PC-3 (cell line): ENCODE results near the gene PAF1. TPM values are rescaled to one million over a fixed set of nuclear protein-coding genes. Genes with fewer than 3 reads are reported as not detected.

Source experiments
- ATAC-seq: fragments of 200-7000 bp; cut with Tn5 transposase; 2 replicates; pipeline ENCODE4 v1.9.1; 2020; ENCODE audit warnings: mild to moderate bottlenecking, moderate library complexity
- BruUV-seq: library from RNA; stranded (reverse); fragments of 400-500 nt; replicated peaks from 2 replicates; lab custom pipeline; 2021; lab: Mats Ljungman, UMichigan
- CTCF ChIA-PET: fragments of 300-600 bp; sonication (Branson Sonifier 250); formaldehyde crosslinking; loops from one replicate; lab custom pipeline; 2022; ENCODE audit warnings: antibody characterized with exemption; lab: Charles Lee
- POLR2A ChIA-PET: fragments of 300-600 bp; sonication (Branson Sonifier 250); formaldehyde crosslinking; loops from one replicate; lab custom pipeline; 2022; ENCODE audit warnings: antibody characterized with exemption; ENCODE audit not compliant: unreplicated experiment; lab: Charles Lee
- DNase-seq: peaks from one replicate; pipeline ENCODE4 v3.0.0-alpha.2; 2015
- H2AFZ ChIP-seq: fragments of 300-600 bp; sonication (generic); 2 replicates; pipeline ENCODE4 v1.6.0; 2016; ENCODE audit warnings: antibody characterized with exemption, low read length
- H3F3A ChIP-seq: fragments of 300-600 bp; sonication (generic); one replicate; pipeline ENCODE4 v1.6.0; 2017; ENCODE audit warnings: antibody characterized with exemption, low read length, control low read depth, mild to moderate bottlenecking; ENCODE audit not compliant: unreplicated experiment
- H3K27ac ChIP-seq: fragments of 300-600 bp; sonication (generic); 2 replicates; pipeline ENCODE4 v1.5.1; 2016; ENCODE audit warnings: mild to moderate bottlenecking, low read length
- H3K27me3 ChIP-seq: fragments of 300-600 bp; sonication (generic); 2 replicates; pipeline ENCODE4 v1.6.1; 2016; ENCODE audit warnings: low read length, mixed read lengths
- H3K36me3 ChIP-seq: fragments of 300-600 bp; sonication (generic); 2 replicates; pipeline ENCODE4 v1.6.1; 2016; ENCODE audit warnings: low read depth, mixed run types, low read length, mixed read lengths
- H3K4me1 ChIP-seq: fragments of 300-600 bp; sonication (generic); 2 replicates; pipeline ENCODE4 v1.5.1; 2016; ENCODE audit warnings: low read length; ENCODE audit not compliant: insufficient read depth
- H3K4me2 ChIP-seq: fragments of 300-600 bp; sonication (generic); 2 replicates; pipeline ENCODE4 v1.6.0; 2016; ENCODE audit warnings: low read length
- H3K4me3 ChIP-seq: fragments of 300-600 bp; sonication (generic); 2 replicates; pipeline ENCODE4 v1.5.1; 2016; ENCODE audit warnings: mild to moderate bottlenecking, low read length, mixed read lengths
- H3K79me2 ChIP-seq: fragments of 300-600 bp; sonication (generic); 2 replicates; pipeline ENCODE4 v1.6.1; 2017; ENCODE audit warnings: low read length, mixed read lengths
- H3K9ac ChIP-seq: fragments of 300-600 bp; sonication (generic); 2 replicates; pipeline ENCODE4 v1.6.0; 2016; ENCODE audit warnings: mild to moderate bottlenecking, low read length
- H3K9me2 ChIP-seq: fragments of 300-600 bp; sonication (generic); replicated peaks from 2 replicates; pipeline ENCODE4 v1.6.1; 2016; ENCODE audit warnings: mixed run types, low read length, mixed read lengths
- H3K9me3 ChIP-seq: fragments of 300-600 bp; sonication (generic); 2 replicates; pipeline ENCODE4 v1.6.1; 2016; ENCODE audit warnings: low read length, mixed read lengths
- H4K20me1 ChIP-seq: fragments of 300-600 bp; sonication (generic); 2 replicates; pipeline ENCODE4 v1.6.1; 2016; ENCODE audit warnings: low read length, mixed read lengths
- CTCF ChIP-seq: fragments of 300-600 bp; sonication (generic); conservative IDR thresholded peaks from 2 replicates; pipeline ENCODE4 v1.5.1; 2017; ENCODE audit warnings: antibody characterized with exemption, low read depth, mild to moderate bottlenecking, low read length
- EZH2 ChIP-seq: fragments of 300-600 bp; sonication (generic); IDR thresholded peaks from one replicate; pipeline ENCODE4 v1.6.1; 2017; ENCODE audit warnings: antibody characterized with exemption, mild to moderate bottlenecking, low read length; ENCODE audit not compliant: unreplicated experiment
- EZH2phosphoT487 ChIP-seq: fragments of 300-600 bp; sonication (generic); IDR thresholded peaks from 2 replicates; pipeline ENCODE4 v1.6.1; 2018; ENCODE audit warnings: mild to moderate bottlenecking, antibody characterized with exemption, low read length, borderline replicate concordance
- intact Hi-C: fragments of 100-400 bp; cut with micrococcal nuclease; formaldehyde crosslinking; loops from 2 replicates; pipeline ENCODE4 v1.9.0; 2023
- total RNA-seq: library from RNA; depleted of rRNA; stranded (reverse); fragments of >200 nt; gene quantifications from 2 replicates; pipeline ENCODE4 v1.2.3, GENCODE V29; 2014

PAF1 gene
- total RNA-seq, 1 experiment from 2014 or later = 50.7 TPM

GRCh38 chr19:39405261-39405957 is 14.5 kb upstream of the PAF1 start:
- H3K4me3 ChIP-seq = no peak overlapping the region

GRCh38 chr19:39403331-39404312 is 12.7 kb upstream of the PAF1 start:
- Histone ChIP-seq H4K20me1 (peaks cover 18% of the 10 kb centered on the region), H3F3A (no peaks in the 10 kb centered on the region), H3K9ac (peak overlapping the region; percentile 92), H3K27me3 (no peaks in the 10 kb centered on the region), H3K4me3 (peak overlapping the region; percentile 66), H3K4me1 (peaks cover 42% of the 10 kb centered on the region), H3K4me2 (peak overlapping the region; percentile 95), H3K9me3 (no peaks in the 10 kb centered on the region), H3K36me3 (peaks cover 9% of the 10 kb centered on the region), H3K79me2 (peaks cover 19% of the 10 kb centered on the region), H3K27ac (peak overlapping the region; percentile 97), H3K9me2 (no peaks in the 10 kb centered on the region), H2AFZ (no peak overlapping the region)
- CTCF ChIA-PET = no interaction called here
- POLR2A ChIA-PET = interaction anchor here (0.5 to 1.0 kb wide), 6 partner anchors 12 to 1472 kb away, joined by 3 to 6 read pairs (median 4); partner anchors contain the start of genes MED29, PAF1 and RPS16
- DNase-seq (peak; percentile 88), ATAC-seq (peak; percentile 43)
- BruUV-seq = TSS peak; percentile 29
- TF ChIP-seq CTCF (no peak), EZH2phosphoT487 (peak; percentile 79)
- intact Hi-C loops = no loop called here

More at GRCh38 chr19:39405261-39405957, 14.5 kb upstream of the PAF1 start:
- CTCF ChIA-PET = no interaction called here
- Histone ChIP-seq H2AFZ (no peak overlapping the region), H3K4me1 (peaks cover 48% of the 10 kb centered on the region), H3K36me3 (peaks cover 9% of the 10 kb centered on the region), H3K9me3 (no peaks in the 10 kb centered on the region), H3K79me2 (peaks cover 22% of the 10 kb centered on the region), H3K27ac (no peak overlapping the region), H3K9ac (no peak overlapping the region), H3K9me2 (no peaks in the 10 kb centered on the region), H4K20me1 (peaks cover 20% of the 10 kb centered on the region), H3F3A (no peaks in the 10 kb centered on the region), H3K4me2 (no peak overlapping the region), H3K27me3 (no peaks in the 10 kb centered on the region)
- BruUV-seq = no TSS peak
- POLR2A ChIA-PET = interaction anchor here (0.6 kb wide), 1 partner anchor 31 kb away, joined by 3 read pairs; the partner anchor contains the start of gene RPS16
- DNase-seq = no peak
- TF ChIP-seq EZH2 (no peak), CTCF (no peak), EZH2phosphoT487 (no peak)
- intact Hi-C loops = no loop called here
- no peak for ATAC-seq
